Measurements from ENCODE around the gene TMEM138. TPM values are rescaled to one million over a fixed set of nuclear protein-coding genes. Genes with fewer than 3 reads are reported as not detected.

TMEM138 gene
- total RNA-seq, 1 experiment from 2014 or later: 43.6 TPM

DNA sequence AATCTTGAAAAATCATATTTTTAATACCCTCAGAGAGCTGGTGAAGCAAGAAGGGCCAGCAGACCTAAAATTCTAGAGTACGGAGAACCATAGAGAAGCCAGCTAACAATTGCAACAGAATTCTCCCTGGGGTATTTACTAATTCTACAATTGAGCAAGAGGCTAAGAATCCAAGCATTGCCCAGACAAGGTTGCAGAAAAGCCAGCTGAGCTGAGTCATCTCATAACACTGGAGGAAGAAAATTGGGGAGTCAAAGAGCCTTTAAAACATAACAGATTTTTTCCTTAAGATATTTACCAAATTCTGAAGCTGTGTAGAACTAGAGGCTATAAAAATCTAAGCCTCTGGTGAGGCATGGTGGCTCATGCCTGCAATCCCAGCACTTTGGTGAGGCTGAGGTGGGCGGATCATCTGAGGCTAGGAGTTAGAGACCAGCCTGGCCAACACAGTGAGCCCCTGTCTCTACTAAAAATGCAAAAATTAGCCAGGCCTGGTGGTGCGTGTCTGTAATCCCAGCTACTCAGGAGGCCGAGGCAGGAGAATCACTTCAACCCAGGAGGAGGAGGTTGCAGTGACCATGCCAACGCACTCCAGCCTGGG is 16.6 kb downstream of the TMEM138 start:
- H3K4me1 ChIP-seq (ENCODE audit: insufficient read depth, low read length): no peaks in the 10 kb centered on the region
- no CpG with 5 or more reads among the region's 5 CpGs for WGBS (ENCODE audit: extremely low coverage, insufficient read length, low lambda C conversion rate)

More for the DNA sequence above, 16.6 kb downstream of the TMEM138 start:
- no peak overlapping the region for H2AK5ac ChIP-seq (ENCODE audit: insufficient read length, low read length)
- H3K9ac ChIP-seq (ENCODE audit: extremely low read depth, insufficient read length, low read length): no peak overlapping the region
- H3K4me2 ChIP-seq (ENCODE audit: insufficient read depth, insufficient read length, low read length): no peak overlapping the region
- H4K8ac ChIP-seq (replicated peaks; ENCODE audit: insufficient read length, low read depth, low read length): no peak overlapping the region
- H2BK120ac ChIP-seq (ENCODE audit: low read depth, low read length, poor library complexity, severe bottlenecking): no peak overlapping the region
- H3T11ph ChIP-seq (ENCODE audit: low read length): no peak overlapping the region
- H2BK15ac ChIP-seq (ENCODE audit: low read depth, low read length): no peak overlapping the region
- no peak overlapping the region for H3K18ac ChIP-seq (ENCODE audit: insufficient read length, low read depth, low read length)
- Mint-ChIP-seq H3K36me3 (ENCODE audit: insufficient read depth in 1 of 3, low read depth in 3 of 3) (peaks cover 28 to 35% (median 35%) of the 10 kb centered on the region in 3 experiments), H3K9me3 (peaks cover 12 to 16% of the 10 kb centered on the region in 2 experiments), H3K4me1 (peaks cover 2 to 12% of the 10 kb centered on the region in 2 experiments; a peak in 3 of 4 replicates), H3K27me3 (ENCODE audit: low read depth) (no peaks in the 10 kb centered on the region), H3K4me3 (no peak overlapping the region), H3K27ac (no peak overlapping the region)
- DNase-seq: no peak
- no peak overlapping the region for H3K23ac ChIP-seq (ENCODE audit: insufficient read length, low read depth, low read length)
- no peak overlapping the region for H4K5ac ChIP-seq (ENCODE audit: insufficient read length, low read depth, low read length)
- no peaks in the 10 kb centered on the region for H3K23me2 ChIP-seq (ENCODE audit: insufficient read length, low read depth, low read length, poor library complexity, severe bottlenecking)
- H3K27ac ChIP-seq (ENCODE audit: insufficient read length, low read depth, low read length): no peak overlapping the region
- H3K27me3 ChIP-seq (ENCODE audit: insufficient read depth, low read length): no peaks in the 10 kb centered on the region
- peaks cover 10% of the 10 kb centered on the region for H3K9me3 ChIP-seq (ENCODE audit: control insufficient read depth, low read depth, low read length)
- no peaks in the 10 kb centered on the region for H3K79me2 ChIP-seq (ENCODE audit: insufficient read depth, low read length)
- H2BK5ac ChIP-seq (ENCODE audit: insufficient read length, low read length): no peak overlapping the region
- H2BK12ac ChIP-seq (ENCODE audit: insufficient read length, low read depth, low read length): no peak overlapping the region
- no peak overlapping the region for H3K14ac ChIP-seq (ENCODE audit: insufficient read depth, low read length)
- no peak overlapping the region for H2BK20ac ChIP-seq (ENCODE audit: low read depth, low read length, poor library complexity, severe bottlenecking)
- H4K91ac ChIP-seq (ENCODE audit: insufficient read length, low read depth, low read length): no peak overlapping the region
- H3K79me1 ChIP-seq (ENCODE audit: insufficient read depth, low read depth, low read length, poor library complexity, severe bottlenecking): no peaks in the 10 kb centered on the region
- TF ChIP-seq, protein P1, sequence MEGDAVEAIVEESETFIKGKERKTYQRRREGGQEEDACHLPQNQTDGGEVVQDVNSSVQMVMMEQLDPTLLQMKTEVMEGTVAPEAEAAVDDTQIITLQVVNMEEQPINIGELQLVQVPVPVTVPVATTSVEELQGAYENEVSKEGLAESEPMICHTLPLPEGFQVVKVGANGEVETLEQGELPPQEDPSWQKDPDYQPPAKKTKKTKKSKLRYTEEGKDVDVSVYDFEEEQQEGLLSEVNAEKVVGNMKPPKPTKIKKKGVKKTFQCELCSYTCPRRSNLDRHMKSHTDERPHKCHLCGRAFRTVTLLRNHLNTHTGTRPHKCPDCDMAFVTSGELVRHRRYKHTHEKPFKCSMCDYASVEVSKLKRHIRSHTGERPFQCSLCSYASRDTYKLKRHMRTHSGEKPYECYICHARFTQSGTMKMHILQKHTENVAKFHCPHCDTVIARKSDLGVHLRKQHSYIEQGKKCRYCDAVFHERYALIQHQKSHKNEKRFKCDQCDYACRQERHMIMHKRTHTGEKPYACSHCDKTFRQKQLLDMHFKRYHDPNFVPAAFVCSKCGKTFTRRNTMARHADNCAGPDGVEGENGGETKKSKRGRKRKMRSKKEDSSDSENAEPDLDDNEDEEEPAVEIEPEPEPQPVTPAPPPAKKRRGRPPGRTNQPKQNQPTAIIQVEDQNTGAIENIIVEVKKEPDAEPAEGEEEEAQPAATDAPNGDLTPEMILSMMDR (conservative IDR thresholded peaks at IDR 0.05): no peak
- H3K56ac ChIP-seq (ENCODE audit: insufficient read length, low read depth, low read length): no peak overlapping the region
- H3K4ac ChIP-seq (ENCODE audit: low read depth, low read length): no peak overlapping the region
- no peaks in the 10 kb centered on the region for H4K20me1 ChIP-seq (ENCODE audit: control insufficient read depth, insufficient read depth, insufficient read length)
- H2AFZ ChIP-seq (ENCODE audit: low read length): no peak overlapping the region
